ENCODE data around the gene TRAPPC2L.

DNA sequence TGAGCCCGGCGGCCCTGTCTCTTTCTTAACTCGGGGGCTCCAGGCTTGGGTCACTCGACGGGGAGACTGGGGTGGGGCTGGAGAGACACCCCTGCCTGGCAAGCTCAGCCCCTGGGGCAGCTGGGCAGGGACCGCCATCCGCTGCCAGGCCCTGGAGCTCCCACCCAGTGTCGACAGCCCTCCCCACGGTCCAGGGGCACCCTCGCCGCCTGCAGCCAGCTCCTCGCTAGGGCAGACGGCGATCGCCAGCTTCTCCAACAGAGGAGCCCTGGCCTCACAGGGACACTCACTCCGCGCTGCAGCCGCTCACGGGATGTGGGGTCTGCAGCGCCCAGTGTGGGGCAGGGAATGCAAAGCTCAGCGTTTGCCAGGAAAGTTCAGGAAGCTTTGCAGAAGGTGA, 29.2 kb upstream of the TRAPPC2L start:
- TF ChIP-seq CTCF (IDR thresholded peaks at IDR 0.05; ENCODE audit: insufficient read depth, low read depth, low read length) (no peak), EZH2 (IDR thresholded peaks at IDR 0.05; ENCODE audit: insufficient read depth, low read length) (no peak)
